ENCODE measurements around the gene SLC35F4.

The SLC35F4 gene

GRCh38 chr14:57816568-57817284 is 49.2 kb downstream of the SLC35F4 start:
- H3K4me1 ChIP-seq, result no peaks in the 10 kb centered on the region
- TF ChIP-seq CTCF (IDR thresholded peaks at IDR 0.05), result no peak
- H3K9me3 ChIP-seq, result no peaks in the 10 kb centered on the region
- H3K36me3 ChIP-seq, result no peaks in the 10 kb centered on the region
- H3K4me3 ChIP-seq, result no peak overlapping the region
- DNase-seq, result no peak
- no peaks in the 10 kb centered on the region for H3K27me3 ChIP-seq
- no peak overlapping the region for H3K27ac ChIP-seq
- intact Hi-C loops (cut with DNase I; ENCODE audit: low total_unique reads), result no loop called here

- no peak for DNase-seq
- no peak overlapping the region for H3K27ac ChIP-seq
- intact Hi-C loops (cut with DNase I; ENCODE audit: low total_unique reads), result no loop called here
- no peaks in the 10 kb centered on the region for H3K36me3 ChIP-seq
- no peaks in the 10 kb centered on the region for H3K27me3 ChIP-seq
- no peaks in the 10 kb centered on the region for H3K4me1 ChIP-seq
- TF ChIP-seq CTCF (IDR thresholded peaks at IDR 0.05), result no peak
- H3K9me3 ChIP-seq, result no peaks in the 10 kb centered on the region
- no peak overlapping the region for H3K4me3 ChIP-seq
Measured at GRCh38 chr14:57814726-57815125, 51.2 kb downstream of the SLC35F4 start.

GRCh38 chr14:57812741-57813140 is 53.2 kb downstream of the SLC35F4 start:
- DNase-seq, result no peak
- Histone ChIP-seq H3K4me1 (no peaks in the 10 kb centered on the region), H3K4me3 (no peak overlapping the region), H3K36me3 (no peaks in the 10 kb centered on the region), H3K27ac (no peak overlapping the region), H3K9me3 (no peaks in the 10 kb centered on the region), H3K27me3 (no peaks in the 10 kb centered on the region)
- no peak for TF ChIP-seq CTCF (IDR thresholded peaks at IDR 0.05)
- intact Hi-C loops (cut with DNase I; ENCODE audit: low total_unique reads), result no loop called here

- Histone ChIP-seq H3K27me3 (no peaks in the 10 kb centered on the region), H3K9me3 (no peaks in the 10 kb centered on the region), H3K36me3 (no peaks in the 10 kb centered on the region), H3K4me3 (no peak overlapping the region), H3K4me1 (no peaks in the 10 kb centered on the region), H3K27ac (no peak overlapping the region)
- TF ChIP-seq CTCF (IDR thresholded peaks at IDR 0.05), result no peak
- intact Hi-C loops (cut with DNase I; ENCODE audit: low total_unique reads), result no loop called here
- no peak for DNase-seq
Measured at GRCh38 chr14:57811998-57812546, 53.8 kb downstream of the SLC35F4 start.

GRCh38 chr14:57809808-57810207 is 56.1 kb downstream of the SLC35F4 start:
- Histone ChIP-seq H3K27me3 (no peaks in the 10 kb centered on the region), H3K4me3 (no peak overlapping the region)
- intact Hi-C loops (cut with DNase I; ENCODE audit: low total_unique reads), result no loop called here

More at GRCh38 chr14:57809808-57810207, 56.1 kb downstream of the SLC35F4 start:
- H3K27ac ChIP-seq, result no peak overlapping the region
- no peak for DNase-seq
- H3K36me3 ChIP-seq, result no peaks in the 10 kb centered on the region
- no peak for TF ChIP-seq CTCF (IDR thresholded peaks at IDR 0.05)
- no peaks in the 10 kb centered on the region for H3K9me3 ChIP-seq
- no peaks in the 10 kb centered on the region for H3K4me1 ChIP-seq
